GM18498 (cell line): ENCODE measurements around the gene PRIM2.
"Not testable (repeated sequence)": the region's sequence is repeated elsewhere in the genome, so short reads cannot be mapped to it uniquely, and the experiment has no call there.

ENCODE experiments used
- ATAC-seq: cut with Tn5 transposase; IDR thresholded peaks from one replicate; pipeline ENCODE4 v1.9.1; 2021; ENCODE audit warnings: mild to moderate bottlenecking, moderate library complexity; ENCODE audit not compliant: unreplicated experiment

PRIM2 gene

DNA sequence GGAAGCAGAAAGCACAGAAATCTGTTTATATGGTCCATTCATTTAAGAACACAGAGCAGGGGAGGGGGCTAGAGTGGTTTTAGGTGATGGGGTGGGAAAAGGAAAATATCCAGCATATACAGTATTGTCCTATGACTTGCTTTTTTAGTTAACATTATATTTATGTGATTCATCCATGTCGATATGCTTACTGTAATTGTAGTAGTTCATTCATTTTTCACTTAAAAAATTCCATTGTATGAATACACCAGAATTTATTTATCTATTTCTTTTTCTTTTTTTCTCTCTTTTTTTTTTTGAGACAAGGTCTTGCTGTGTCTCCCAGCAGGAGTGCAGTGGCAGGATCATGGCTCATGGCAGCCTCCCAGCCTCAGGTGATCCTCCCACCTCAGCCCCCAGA lies 9.6 kb upstream of the PRIM2 start:
- ATAC-seq, result no peak

DNA sequence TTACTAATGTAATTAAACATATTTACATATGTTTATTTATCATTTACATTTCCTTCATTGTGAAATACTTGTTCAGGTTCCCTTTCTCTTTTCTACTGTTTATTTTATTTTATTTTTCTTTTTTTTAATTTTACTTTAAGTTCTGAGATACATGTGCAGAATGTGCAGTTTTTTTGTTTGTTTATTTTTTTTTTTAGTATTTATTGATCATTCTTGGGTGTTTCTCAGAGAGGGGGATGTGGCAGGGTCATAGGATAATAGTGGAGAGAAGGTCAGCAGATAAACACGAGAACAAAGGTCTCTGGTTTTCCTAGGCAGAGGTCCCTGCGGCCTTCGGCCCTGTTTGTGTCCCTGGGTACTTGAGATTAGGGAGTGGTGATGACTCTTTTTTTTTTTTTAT lies 8.7 kb upstream of the PRIM2 start:
- ATAC-seq, result not testable (repeated sequence)

DNA sequence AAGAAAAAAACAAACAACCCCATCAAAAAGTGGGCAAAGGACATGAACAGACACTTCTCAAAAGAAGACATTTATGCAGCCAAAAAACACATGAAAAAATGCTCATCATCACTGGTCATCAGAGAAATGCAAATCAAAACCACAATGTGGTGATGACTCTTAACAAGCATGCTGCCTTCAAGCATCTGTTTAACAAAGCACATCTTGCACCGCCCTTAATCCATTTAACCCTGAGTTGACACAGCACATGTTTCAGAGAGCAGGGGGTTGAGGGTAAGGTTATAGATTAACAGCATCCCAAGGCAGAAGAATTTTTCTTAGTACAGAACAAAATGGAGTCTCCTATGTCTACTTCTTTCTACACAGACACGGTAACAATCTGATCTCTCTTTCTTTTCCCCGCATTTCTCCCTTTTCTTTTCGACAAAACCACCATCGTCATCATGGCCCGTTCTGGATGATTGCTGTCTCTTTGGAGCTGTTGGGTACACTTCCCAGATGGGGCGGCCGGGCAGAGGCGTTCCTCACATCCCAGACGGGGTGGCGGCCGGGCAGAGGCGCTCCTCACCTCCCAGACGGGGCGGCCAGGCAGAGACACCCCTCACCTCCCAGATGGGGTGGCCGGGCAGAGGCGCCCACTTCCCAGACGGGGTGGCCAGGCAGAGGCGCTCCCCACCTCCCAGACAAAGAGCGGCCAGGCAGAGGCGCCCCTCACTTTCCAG lies 7.2 kb upstream of the PRIM2 start:
- not testable (repeated sequence) for ATAC-seq

DNA sequence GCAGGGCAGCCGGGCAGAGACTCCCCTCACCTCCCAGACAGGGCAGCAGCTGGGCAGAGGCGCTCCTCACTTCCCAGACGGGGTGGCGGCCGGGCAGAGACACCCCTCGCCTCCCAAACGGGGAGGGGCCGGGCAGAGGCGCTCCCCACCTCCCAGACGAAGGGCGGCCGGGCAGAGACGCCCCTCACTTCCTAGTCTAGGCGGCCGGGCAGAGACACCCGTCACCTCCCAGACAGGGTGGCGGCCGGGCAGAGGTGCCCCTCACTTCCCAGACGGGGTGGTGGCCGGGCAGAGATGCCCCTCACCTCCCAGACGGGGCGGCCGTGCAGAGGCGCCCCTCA lies 6.6 kb upstream of the PRIM2 start:
- no peak for ATAC-seq

DNA sequence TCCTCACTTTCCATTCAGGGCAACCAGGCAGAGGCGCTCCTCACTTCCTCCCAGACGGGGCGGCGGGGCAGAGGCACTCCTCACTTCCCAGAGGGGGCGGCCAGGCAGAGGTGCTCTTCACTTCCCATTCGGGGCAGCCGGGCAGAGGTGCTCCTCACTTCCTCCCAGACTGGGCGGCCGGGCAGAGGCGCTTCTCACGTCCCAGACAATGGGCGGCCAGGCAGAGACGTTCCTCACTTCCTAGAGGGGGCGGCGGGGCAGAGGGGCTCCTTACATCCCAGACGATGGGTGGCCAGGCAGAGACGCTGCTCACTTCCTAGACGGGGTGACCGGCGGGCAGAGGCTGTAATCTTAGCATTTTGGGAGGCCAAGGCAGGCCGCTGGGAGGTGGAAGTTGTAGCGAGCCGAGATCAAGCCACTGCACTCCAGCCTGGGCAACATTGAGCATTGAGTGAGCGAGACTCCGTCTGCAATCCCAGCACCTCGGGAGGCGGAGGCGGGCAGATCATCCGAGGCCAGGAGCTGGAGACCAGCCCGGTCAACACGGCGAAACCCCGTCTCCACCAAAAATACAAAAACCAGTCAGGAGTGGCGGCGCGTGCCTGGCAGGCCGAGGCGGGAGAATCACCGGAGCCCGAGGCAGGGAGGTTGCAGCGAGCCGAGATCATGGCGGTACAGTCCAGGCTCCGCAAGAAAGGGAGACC lies 6.0 kb upstream of the PRIM2 start:
- not testable (repeated sequence) for ATAC-seq

DNA sequence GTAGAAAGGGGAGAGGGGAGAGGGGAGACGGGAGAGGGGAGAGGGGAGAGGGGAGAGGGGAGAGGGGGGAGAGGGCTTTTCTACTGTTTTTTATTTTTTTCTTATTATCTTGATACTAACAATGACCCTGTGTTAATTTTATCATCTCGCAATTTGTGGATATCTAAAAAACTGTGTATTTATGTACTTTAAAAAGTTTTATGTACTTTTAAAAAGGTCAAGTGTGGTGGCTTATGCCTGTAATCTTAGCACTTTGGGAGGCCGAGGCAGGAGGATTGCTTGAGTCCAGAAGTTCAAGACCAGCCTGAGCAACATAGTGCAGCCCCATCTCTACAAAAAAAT lies 5.5 kb upstream of the PRIM2 start:
- no peak for ATAC-seq

DNA sequence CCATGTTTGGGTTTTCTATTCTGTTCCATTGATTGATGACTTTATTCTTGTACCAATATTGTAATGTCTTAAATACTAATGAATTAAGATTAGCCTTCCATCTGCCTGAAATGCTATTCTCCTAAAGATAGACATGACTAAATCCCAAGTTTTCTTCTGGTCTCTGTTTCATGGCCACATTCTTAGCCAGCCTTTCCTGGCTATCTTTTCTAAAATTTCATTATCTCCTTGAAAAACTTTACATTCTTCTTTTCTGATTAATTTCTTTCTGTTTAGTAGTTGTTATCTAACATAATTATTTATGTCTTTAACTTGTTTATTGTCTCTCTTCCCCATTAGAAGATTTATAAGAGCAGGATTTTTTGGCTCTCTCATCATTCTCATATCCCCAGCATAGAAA lies 4.4 kb upstream of the PRIM2 start:
- no peak for ATAC-seq

DNA sequence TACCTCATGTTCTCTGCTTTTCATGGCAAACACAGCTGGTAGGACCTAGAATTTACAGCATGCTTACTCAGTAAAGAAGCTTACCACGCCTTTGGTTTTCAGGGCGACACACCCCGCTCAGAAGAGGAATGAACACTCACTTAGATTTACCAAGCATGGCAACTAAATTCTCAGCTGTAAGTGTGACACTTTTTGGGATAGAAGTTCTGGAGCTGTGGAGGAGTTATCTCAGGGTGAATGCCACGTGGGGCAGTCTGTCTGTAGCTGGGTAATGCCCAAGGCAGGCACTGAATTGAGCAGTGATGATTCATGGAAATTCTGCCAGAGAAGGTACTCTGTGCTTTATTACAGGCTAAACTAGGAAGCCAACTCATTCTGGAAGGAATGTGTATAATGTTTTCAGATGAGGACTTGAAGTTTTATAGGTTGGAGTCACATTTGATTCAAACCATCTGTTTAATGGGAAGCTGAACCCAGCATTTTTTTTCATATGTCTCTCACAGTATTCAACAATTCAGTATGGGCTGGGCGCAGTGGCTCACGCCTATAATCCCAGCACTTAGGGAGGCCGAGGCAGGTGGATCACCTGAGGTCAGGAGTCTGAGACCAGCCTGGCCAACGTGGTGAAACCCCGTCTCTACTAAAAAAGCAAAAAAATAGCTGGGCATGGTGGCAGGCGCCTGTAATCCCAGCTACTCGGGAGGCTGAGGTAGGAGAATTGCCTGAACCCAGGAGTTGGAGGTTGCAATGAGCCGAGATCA lies 3.5 kb upstream of the PRIM2 start:
- ATAC-seq, result no peak

DNA sequence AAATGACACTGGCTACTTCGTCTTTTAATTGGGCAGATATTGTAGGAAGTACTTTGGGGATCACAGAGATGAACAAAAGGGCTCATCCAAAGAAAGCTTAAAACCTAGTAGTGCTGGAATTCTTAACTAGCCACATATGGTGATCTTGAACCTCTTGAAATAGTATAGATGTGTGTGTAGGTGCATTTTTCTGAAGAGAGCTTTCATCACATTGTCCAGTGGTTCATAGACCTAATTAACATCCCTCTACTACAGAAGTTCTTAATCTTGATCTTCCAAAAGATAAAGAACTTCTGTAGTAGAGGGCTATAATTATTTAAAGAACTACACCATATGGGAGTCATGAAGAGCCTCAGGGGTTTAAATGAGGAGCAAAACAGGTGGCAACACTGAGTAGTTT lies 2.3 kb upstream of the PRIM2 start:
- ATAC-seq, result no peak

DNA sequence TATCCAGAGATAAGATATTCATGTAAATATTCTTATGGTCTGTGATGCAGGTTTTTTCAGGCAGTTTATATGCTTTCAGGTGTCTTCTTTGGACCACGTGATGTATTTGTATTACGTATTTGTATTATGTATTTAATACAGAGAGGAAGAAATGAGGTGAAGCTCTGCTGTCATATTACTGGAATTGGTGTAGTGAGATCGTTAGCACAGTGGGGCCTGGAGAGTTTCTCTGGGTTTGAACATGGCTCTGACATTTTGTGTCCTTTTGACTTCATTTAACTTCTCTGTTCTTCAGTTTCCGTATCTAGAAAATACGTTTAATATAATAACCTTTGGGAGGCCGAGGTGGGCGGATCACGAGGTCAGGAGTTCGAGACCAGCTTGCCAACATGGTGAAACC lies 1.6 kb upstream of the PRIM2 start:
- ATAC-seq, result no peak

DNA sequence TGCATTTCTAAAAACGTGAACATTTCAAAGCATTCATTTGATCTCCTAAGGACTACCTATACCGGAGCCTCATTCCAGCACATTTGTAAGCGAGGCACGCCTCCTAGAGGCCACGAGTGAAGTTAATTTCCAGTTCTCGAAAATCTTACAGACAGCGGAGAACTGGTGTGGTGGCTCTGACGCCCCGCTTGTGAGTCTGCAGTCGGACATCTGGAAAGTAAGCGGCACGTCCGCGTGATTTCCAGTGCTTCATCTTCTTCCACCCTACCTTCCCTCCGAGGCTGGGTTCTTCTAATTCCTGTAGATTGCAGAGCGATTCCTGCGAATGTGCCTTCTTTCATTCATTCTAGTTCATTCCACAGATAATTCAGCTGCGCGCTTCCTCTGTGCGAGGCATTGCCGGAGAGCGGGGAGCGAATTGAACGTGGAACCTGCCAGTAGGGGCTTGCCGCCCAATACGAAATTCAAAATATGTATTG lies 810 bp upstream of the PRIM2 start:
- ATAC-seq, result peak; percentile 91

DNA sequence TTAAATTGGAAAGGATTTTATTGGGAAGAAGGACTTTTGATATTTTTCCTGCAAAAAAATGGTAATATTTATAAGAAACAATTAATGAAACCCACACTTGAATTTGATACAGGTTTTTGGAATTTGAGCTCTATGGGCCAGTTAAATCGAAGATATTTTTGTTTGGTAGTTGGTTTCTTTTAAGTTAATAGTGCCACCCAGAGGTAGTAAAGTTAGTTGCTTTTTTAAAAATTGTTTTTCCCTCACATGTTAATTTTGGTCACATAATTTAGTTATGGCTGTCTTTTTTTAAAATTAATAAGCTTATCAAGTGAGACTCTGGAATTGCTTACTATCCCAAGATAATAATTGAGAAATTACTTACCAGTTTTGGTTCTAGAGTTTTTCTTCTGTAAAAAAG lies 7.1 kb downstream of the PRIM2 start:
- no peak for ATAC-seq

DNA sequence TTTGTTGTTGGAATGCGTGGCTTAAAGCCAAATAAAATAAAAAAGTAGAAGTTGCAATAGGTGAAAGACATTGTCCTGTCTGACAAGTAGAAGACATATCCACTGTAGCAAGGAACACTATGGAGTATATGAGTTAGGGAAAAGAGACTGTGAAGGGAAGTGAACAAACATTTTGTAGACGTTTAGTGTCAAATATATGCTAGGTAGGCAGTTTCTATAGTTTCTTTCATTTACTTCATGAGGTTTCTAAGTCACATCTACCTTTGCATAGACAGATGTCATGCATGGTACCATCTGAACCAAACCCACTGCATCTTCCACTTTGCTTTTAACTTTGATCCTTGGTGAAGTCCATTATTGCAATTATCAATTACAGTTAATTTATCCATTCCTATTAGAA lies 9.9 kb downstream of the PRIM2 start:
- no peak for ATAC-seq

DNA sequence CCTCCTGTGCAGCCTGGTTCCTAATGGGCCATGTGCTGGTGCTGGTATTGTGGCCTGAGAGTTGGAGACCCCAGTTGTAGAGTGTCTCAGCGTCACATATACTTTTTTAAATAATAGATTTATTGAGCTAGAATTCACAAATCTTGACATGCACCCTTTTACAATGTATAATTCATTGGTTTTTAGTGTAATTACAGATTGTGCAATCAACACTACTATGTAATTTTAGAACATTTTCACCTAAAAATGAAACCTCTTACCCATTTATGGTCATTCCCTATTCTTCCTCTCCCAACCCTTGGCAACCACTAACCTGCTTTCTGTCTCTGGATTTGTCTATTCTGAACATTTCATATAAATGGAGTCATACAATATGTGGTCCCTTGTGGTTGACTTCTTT lies 10.6 kb downstream of the PRIM2 start:
- no peak for ATAC-seq

DNA sequence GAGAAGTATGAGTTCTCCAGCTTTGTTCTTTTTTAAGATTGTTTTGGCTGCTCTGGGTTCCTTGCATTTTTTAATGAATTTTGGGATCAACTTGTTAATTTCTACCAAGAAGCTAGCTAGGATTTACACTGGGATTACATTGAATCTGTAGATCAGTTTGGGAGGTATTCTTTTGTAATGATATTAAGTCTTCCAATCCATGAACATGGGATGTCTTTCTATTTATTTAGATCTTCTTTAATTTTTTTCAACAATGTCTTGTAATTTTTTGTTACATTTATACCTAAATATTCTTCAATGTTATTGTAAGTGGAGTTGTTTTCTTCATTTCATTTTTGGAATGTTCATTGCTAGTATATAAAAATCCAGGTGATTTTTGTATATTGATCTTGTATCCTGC lies 12.5 kb downstream of the PRIM2 start:
- ATAC-seq, result no peak

DNA sequence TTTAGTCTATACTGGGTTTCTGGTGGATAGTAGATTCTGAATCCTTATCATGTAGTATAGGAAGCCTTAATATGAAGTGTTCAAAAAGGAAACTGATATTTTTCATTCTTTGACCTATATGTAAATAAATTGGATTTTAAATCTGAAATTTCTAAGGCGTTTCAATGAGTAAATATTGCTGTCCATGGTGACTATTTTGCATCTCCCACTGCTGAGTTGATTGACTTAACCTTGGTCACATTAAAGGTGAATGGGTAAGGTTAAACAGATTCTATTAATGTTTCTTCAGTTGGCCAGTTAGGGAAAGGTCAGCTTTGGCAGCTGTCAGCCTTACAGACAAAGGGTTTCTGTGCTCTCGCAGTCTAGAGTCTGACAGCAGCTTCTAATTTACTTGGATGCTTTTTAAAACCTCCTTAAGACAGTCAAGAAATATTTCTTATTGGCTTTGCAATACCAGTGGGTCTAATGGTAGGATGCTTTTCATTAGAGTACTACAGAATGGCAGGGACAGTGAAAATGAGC lies 24.8 kb downstream of the PRIM2 start:
- no peak for ATAC-seq

DNA sequence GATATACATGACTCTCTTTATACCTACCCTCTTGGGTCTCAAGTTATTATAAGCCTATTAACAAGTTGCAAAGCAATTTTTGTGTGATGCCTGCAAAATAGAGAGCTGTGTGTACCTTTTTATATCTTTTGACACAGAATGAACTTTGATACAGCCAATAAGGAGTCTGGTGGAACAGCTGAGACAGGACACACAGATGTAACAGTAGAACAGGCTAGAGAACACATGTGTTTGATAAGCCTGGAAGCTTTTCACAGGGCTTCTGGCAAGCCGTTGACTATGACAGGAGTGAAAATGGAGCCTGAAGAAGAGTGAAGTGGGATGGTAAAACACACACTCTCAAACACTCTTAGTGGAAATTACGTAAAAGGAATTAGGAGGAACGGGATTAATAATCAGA lies 25.9 kb downstream of the PRIM2 start:
- not testable (repeated sequence) for ATAC-seq

DNA sequence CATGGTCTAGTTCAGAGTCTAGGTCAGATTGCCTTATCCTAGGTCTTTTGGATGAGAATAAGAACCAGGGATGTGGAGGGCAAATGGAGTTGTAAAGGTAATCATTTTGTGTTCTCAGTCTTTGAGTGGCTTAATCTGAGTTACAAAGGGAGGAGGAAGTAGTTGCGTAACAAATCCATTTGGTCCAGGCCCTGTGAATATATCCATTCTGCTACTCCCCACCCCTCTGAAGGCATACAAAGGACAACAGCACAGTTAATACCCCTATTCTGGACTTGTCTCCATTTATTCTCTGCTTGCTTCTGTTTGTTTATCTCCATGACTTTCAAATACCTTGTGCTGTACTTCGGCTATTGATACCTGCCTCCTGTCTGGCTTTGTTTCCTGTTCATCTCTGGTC lies 29.3 kb downstream of the PRIM2 start:
- ATAC-seq, result not testable (repeated sequence)

DNA sequence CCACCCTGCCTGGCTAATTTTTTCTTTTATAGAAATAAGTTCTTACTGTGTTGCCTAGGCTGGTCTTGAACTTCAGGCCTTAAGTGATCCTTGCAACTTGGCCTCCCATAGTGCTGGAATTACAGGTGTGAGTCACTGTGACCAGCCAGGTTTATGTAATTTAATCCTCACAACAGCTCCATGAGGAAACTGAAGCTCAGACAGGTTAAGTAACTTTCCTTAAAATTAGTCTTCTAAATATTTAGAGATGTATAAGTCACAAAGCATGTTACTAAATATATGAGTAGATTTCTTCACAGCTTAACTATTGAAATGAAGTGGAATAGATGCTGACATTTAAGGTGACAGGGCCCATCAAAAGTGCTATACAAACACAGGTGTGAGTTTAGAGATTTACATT lies 30.2 kb downstream of the PRIM2 start:
- not testable (repeated sequence) for ATAC-seq

DNA sequence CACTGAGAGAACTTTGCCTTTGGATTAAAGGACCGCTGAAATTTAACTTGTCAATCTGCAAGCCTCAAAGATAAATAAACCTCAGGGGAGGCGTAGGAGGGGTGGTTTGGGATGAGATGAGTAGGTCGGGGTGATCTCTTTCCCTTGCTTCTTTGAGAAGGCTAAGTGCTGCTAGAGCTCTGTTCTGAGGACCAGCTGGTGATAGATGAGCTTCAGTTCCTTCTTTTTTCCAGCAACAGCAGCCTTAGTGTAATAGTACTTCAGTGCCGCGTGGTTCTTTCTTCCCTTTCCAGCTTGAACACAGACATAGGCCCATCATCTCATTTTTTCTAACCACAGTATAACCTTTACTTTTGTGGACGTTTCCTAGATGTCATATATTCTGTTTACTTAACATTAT lies 33.0 kb downstream of the PRIM2 start:
- not testable (repeated sequence) for ATAC-seq

DNA sequence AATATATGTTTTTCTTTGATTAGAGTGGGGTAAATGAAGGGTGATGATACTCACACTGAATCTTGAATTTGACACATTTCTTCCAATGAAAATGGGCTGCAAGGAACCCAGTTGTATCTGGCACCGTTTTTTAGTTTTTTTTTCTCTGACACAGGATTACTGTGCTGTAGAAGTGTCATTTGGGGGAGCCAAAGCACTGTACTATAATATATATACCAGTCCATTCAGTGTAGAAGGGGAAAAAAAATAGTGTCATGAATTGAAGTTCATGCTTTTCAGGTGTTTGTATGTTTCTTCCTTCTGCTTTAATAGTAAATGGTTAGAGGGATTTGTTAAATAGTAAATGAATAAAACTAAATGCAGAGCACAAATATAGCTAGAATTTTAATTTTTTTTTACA lies 35.2 kb downstream of the PRIM2 start:
- not testable (repeated sequence) for ATAC-seq

DNA sequence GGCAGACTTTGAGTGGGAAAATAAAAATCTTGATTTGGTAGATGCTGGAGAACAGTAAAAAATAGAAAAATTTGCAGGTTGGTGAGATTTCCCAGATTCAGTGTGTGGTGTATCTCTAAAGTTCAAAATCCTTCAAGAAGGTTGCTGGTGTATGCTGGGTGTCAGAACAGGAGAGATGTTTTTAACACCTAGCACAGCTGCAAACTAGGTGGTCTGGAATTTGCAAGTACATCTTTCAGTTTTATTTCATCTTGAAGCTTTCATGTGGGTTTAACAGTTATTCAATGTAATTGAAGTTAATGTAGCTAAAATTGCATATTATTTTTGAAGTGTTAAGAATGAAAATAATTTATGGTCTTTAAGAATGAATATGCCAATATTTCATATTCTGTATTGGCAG lies 40.9 kb downstream of the PRIM2 start:
- peak; percentile 59 for ATAC-seq
